Testis (tissue), 3 donors: ENCODE results near the gene DTNB. TPM values are rescaled to one million over a fixed set of nuclear protein-coding genes. Genes with fewer than 3 reads are reported as not detected.

Source experiments
- DNase-seq: peaks from one replicate; pipeline ENCODE4 v3.0.0-alpha.2; 2019
- H3K27ac ChIP-seq, 2 donors: fragments of 200-600 bp; sonication (generic); one replicate each; pipeline ENCODE4 v1.5.1; 2019
- H3K27me3 ChIP-seq: fragments of 200-600 bp; sonication (generic); one replicate; pipeline ENCODE4 v1.5.1; 2019
- H3K36me3 ChIP-seq: fragments of 200-600 bp; sonication (generic); one replicate; pipeline ENCODE4 v1.5.1; 2017; ENCODE audit warnings: low read depth; ENCODE audit errors: missing control alignments
- H3K4me1 ChIP-seq: fragments of 200-600 bp; sonication (generic); one replicate; pipeline ENCODE4 v1.5.1; 2019
- H3K4me3 ChIP-seq, 2 donors: fragments of 200-600 bp; sonication (generic); one replicate each; pipeline ENCODE4 v1.5.1; 2017 to 2019
- H3K9me3 ChIP-seq: fragments of 200-600 bp; sonication (generic); one replicate; pipeline ENCODE4 v1.5.1; 2017
- CTCF ChIP-seq, 3 experiments: fragments of 450-650 bp in 2 of 3; fragments of 200-600 bp in 1 of 3; sonication (generic) in 1 of 3; IDR thresholded peaks; one replicate each; pipeline ENCODE4 v1.5.1; 2016 to 2019; ENCODE audit warnings: antibody characterized with exemption in 3 of 3, mild to moderate bottlenecking in 2 of 3, moderate library complexity in 1 of 3
- POLR2A ChIP-seq: fragments of 450-650 bp; IDR thresholded peaks from one replicate; pipeline ENCODE4 v1.6.1; 2017; ENCODE audit warnings: antibody characterized with exemption, mild to moderate bottlenecking, moderate library complexity
- WGBS, 2 donors: methylation state at CpG; one replicate each; pipeline ENCODE4 v1.1.5; 2018; 5-methylcytosine and 5-hydroxymethylcytosine counted together
- intact Hi-C: fragments of 100-400 bp; cut with DNase I; formaldehyde crosslinking; loops from one replicate; pipeline ENCODE4 v1.15.1; 2023; ENCODE audit warnings: low total_unique reads
- polyA plus RNA-seq: library from polyadenylated mRNA; stranded (reverse); fragments of 350-450 nt; fragmentation: Illumina TruSeq; extraction: RNeasy Lipid Tissue Mini Kit (QIAGEN cat#74804); gene quantifications from one replicate; pipeline ENCODE4 v1.2.3, GENCODE V29; 2014; ENCODE audit warnings: low read depth, low replicate concordance; ENCODE audit not compliant: insufficient read depth
- total RNA-seq, 2 donors: library from RNA; depleted of rRNA; stranded (reverse); fragments of >200 nt; gene quantifications; one replicate each; pipeline ENCODE4 v1.2.3, GENCODE V29; 2016

Gene DTNB
- total and polyA plus RNA-seq, 3 donors from 2014 or later, result 21.9 to 47.3 (median 45.1) TPM

GRCh38 chr2:25421289-25421688, 252.1 kb downstream of the DTNB start:
- intact Hi-C loops, result no loop called here
- H3K4me1 ChIP-seq, result no peaks in the 10 kb centered on the region
- no peak for DNase-seq
- WGBS, 2 donors, result 66 to 81% methylated on average over 6 of the region's 6 CpGs
- H3K27ac ChIP-seq, result no peak overlapping the region
- no peaks in the 10 kb centered on the region for H3K9me3 ChIP-seq
- H3K36me3 ChIP-seq, result no peaks in the 10 kb centered on the region
- no peaks in the 10 kb centered on the region for H3K27me3 ChIP-seq
- TF ChIP-seq POLR2A (no peak), CTCF (IDR thresholded peaks at IDR 0.05) (no peak)
- H3K4me3 ChIP-seq, result no peak overlapping the region

DNA sequence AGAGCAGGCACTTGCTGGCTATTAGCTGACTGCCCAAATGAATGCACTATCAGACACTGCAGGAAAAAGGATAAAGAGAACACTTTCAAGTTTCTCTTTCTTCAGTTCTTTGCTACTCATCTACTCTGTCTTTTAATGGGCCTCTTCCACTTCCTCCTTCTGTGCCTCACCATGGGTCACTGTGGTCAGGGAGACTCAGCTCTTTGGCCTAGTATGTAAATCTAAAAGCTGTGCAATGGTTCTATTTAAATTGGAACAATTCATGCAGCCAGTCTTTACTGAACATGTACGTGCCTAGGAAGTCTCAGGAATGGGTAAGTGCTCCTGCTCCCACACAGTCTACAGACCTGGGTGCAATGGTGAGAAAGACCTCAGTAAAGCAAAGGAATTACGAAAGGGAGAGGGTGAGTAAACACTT, 252.5 kb downstream of the DTNB start:
- WGBS, 2 donors, result 81 to 91% methylated on average over 2 of the region's 2 CpGs
- H3K4me1 ChIP-seq, result no peaks in the 10 kb centered on the region
- H3K27me3 ChIP-seq, result no peaks in the 10 kb centered on the region
- H3K9me3 ChIP-seq, result no peaks in the 10 kb centered on the region
- H3K4me3 ChIP-seq, result no peak overlapping the region
- H3K36me3 ChIP-seq, result no peaks in the 10 kb centered on the region
- TF ChIP-seq CTCF (IDR thresholded peaks at IDR 0.05) (no peak), POLR2A (no peak)
- intact Hi-C loops, result no loop called here
- no peak for DNase-seq
- H3K27ac ChIP-seq, result no peak overlapping the region

GRCh38 chr2:25419678-25420242, 253.6 kb downstream of the DTNB start:
- 93% methylated on average over 10 of the region's 10 CpGs for WGBS, 2 donors
- H3K27me3 ChIP-seq, result no peaks in the 10 kb centered on the region
- no peak for TF ChIP-seq CTCF (IDR thresholded peaks at IDR 0.05)
- no peak for TF ChIP-seq POLR2A
- no peak overlapping the region for H3K4me3 ChIP-seq
- no peaks in the 10 kb centered on the region for H3K36me3 ChIP-seq
- no peak overlapping the region for H3K27ac ChIP-seq
- no peaks in the 10 kb centered on the region for H3K4me1 ChIP-seq
- H3K9me3 ChIP-seq, result no peaks in the 10 kb centered on the region
- no peak for DNase-seq
- intact Hi-C loops, result no loop called here

- intact Hi-C loops, result no loop called here
- Histone ChIP-seq H3K4me3 (no peak overlapping the region), H3K9me3 (no peaks in the 10 kb centered on the region), H3K27me3 (no peaks in the 10 kb centered on the region), H3K36me3 (no peaks in the 10 kb centered on the region), H3K27ac (no peak overlapping the region), H3K4me1 (no peaks in the 10 kb centered on the region)
- no peak for TF ChIP-seq POLR2A
- 79% methylated on average over 13 of the region's 13 CpGs for WGBS, 2 donors
- DNase-seq, result no peak
Observed at GRCh38 chr2:25418944-25419677, 254.3 kb downstream of the DTNB start.

DNA sequence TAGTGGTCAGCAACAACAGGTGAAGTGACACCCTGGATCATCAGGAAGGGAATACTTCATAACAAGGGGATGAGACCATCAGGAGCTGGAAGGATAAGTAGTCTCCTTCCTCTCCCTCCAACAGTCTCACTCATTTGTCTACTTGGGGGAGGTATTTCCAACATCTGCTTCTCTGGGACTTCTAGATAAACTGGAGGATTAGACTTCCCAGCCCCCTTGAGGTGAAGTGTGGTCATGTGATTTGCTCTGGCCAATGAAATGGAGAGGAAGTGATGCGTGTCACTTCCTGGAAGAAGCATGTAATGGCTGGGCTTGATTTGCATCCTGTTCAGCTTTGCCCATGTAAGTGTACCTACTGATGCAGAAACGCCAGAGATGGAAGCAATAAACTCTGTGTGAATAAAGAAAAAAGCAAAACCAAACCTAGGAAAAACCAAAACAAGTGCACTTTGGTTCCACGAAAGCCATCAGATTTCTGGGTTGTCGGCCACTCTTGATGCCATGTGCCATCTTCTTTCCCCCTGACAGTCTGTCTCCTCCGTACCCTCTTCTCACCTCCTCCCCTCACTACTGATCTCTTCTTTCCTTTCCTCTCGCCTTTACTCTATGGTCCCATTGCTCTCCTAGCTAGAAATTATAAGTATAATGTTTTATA, 255.5 kb downstream of the DTNB start:
- Histone ChIP-seq H3K27ac (no peak overlapping the region), H3K9me3 (no peaks in the 10 kb centered on the region), H3K4me1 (no peaks in the 10 kb centered on the region), H3K36me3 (no peaks in the 10 kb centered on the region), H3K4me3 (no peak overlapping the region), H3K27me3 (no peaks in the 10 kb centered on the region)
- whole genome bisulfite sequencing, 2 donors, result 94 to 95% methylated on average over 6 of the region's 6 CpGs
- intact Hi-C loops, result no loop called here
- TF ChIP-seq CTCF (IDR thresholded peaks at IDR 0.05) (no peak), POLR2A (no peak)
- peak; percentile 26 for DNase-seq
